SK-N-SH (cell line): ENCODE results near the gene WDR33.

ENCODE experiments used
- CHD2 ChIP-seq: fragments of 150-350 bp; IDR thresholded peaks from 2 replicates; pipeline ENCODE4 v1.6.1; 2018; ENCODE audit warnings: low read length; ENCODE audit not compliant: partially characterized antibody
- CTCF ChIP-seq: fragments of 200-600 bp; sonication (generic); IDR thresholded peaks from 2 replicates; pipeline ENCODE4 v1.6.1; 2017; ENCODE audit warnings: antibody characterized with exemption, mild to moderate bottlenecking, moderate library complexity
- MAX ChIP-seq: IDR thresholded peaks from 2 replicates; pipeline ENCODE4 v1.4.0; 2012; ENCODE audit warnings: low read depth
- POLR2AphosphoS5 ChIP-seq: IDR thresholded peaks from 2 replicates; pipeline ENCODE4 v1.6.1; 2012; ENCODE audit warnings: low read depth, low read length
- SIN3A ChIP-seq: IDR thresholded peaks from 2 replicates; pipeline ENCODE4 v1.6.1; 2012; ENCODE audit warnings: low read depth, mild to moderate bottlenecking, low read length, moderate library complexity, borderline replicate concordance
- SMC3 ChIP-seq: IDR thresholded peaks from 2 replicates; pipeline ENCODE4 v1.6.1; 2012; ENCODE audit warnings: low read depth, low read length, improper control_type of control experiment
- ZBTB33 ChIP-seq: IDR thresholded peaks from 2 replicates; pipeline ENCODE4 v1.4.0; 2012; ENCODE audit warnings: low read depth, borderline replicate concordance

GRCh38 chr2:127853671-127854070 lies 42.7 kb upstream of the WDR33 start:
- TF ChIP-seq CTCF (no peak), SIN3A (no peak), POLR2AphosphoS5 (no peak), CHD2 (no peak), ZBTB33 (no peak), SMC3 (no peak), MAX (no peak)
